IPS-15b (cell line): ENCODE data around the gene BLCAP.

Experiments used
- H3K27me3 ChIP-seq: one replicate; pipeline ENCODE4 v1.6.1; 2013; ENCODE audit warnings: low read length; ENCODE audit not compliant: control insufficient read depth, insufficient read depth
- H3K36me3 ChIP-seq: one replicate; pipeline ENCODE4 v1.6.1; 2013; ENCODE audit warnings: low read length; ENCODE audit not compliant: control insufficient read depth, insufficient read depth
- H3K4me1 ChIP-seq: one replicate; pipeline ENCODE4 v1.6.1; 2013; ENCODE audit warnings: mild to moderate bottlenecking, low read length; ENCODE audit not compliant: control insufficient read depth, insufficient read depth
- H3K4me3 ChIP-seq: one replicate; pipeline ENCODE4 v1.5.1; 2013; ENCODE audit warnings: low read depth, low read length
- H3K9ac ChIP-seq: one replicate; pipeline ENCODE4 v1.6.1; 2013; ENCODE audit warnings: low read depth, mild to moderate bottlenecking, low read length
- H3K9me3 ChIP-seq: one replicate; pipeline ENCODE4 v1.6.1; 2013; ENCODE audit warnings: mild to moderate bottlenecking, low read length; ENCODE audit not compliant: control insufficient read depth, insufficient read depth

Gene BLCAP

GRCh38 chr20:37468886-37469285 is 58.8 kb downstream of the BLCAP start:
- no peaks in the 10 kb centered on the region for H3K9me3 ChIP-seq
- H3K9ac ChIP-seq = no peak overlapping the region
- H3K4me1 ChIP-seq = no peaks in the 10 kb centered on the region
- no peak overlapping the region for H3K4me3 ChIP-seq
- no peaks in the 10 kb centered on the region for H3K36me3 ChIP-seq
- H3K27me3 ChIP-seq = no peaks in the 10 kb centered on the region
